ENCODE measurements around the gene ADGRB3.
"Not testable (repeated sequence)": the region's sequence is repeated elsewhere in the genome, so short reads cannot be mapped to it uniquely, and the experiment has no call there.

The ADGRB3 gene

GRCh38 chr6:69042297-69042696 lies 407.2 kb downstream of the ADGRB3 start:
- DNase-seq (ENCODE audit: low read depth) = no peak

DNA sequence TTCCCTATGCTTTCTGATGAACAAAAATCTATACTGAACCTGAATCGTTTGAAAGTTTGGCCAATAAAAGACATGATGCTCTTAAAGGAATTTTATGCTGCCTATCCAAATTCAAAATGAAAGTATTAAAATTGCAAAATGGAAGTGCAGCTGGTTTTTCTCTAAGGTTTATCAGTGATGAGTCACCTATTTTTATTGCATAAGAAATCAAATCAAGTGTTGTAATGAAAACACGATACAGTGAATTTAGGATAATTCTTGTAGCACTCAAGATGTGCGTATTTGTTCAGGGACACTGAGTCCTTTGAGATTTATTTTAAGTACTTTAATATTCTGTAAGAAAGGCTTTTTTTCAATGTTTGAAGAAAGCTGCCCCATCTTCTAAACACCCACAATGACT lies 409.5 kb downstream of the ADGRB3 start:
- no peak for DNase-seq (ENCODE audit: low read depth)

GRCh38 chr6:69059413-69059812 lies 424.3 kb downstream of the ADGRB3 start:
- DNase-seq (ENCODE audit: low read depth) = no peak

DNA sequence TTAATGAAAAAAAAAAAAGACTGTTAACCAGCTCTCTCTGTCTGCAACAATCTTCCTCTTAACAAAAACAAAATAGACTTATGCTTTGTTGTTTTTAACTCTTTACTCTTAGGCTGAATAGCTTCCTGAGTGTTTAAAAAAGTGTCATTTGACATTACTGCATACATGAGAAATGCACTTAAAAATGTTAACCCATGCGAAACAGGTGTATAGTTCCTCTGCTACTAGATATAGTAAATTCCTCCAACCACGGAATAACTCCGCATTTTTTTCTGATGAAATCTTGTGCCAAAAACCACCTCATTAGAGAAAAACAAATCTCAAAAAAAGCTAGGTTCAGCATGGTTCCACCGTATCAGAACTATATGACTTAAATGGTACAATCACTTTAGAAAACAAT lies 426.0 kb downstream of the ADGRB3 start:
- DNase-seq (ENCODE audit: low read depth) = no peak

GRCh38 chr6:69063401-69063800 lies 428.3 kb downstream of the ADGRB3 start:
- no peak for DNase-seq (ENCODE audit: low read depth)

- no peak for DNase-seq (ENCODE audit: low read depth)
Observed at GRCh38 chr6:69064226-69064625, 429.1 kb downstream of the ADGRB3 start.

- no peak for DNase-seq (ENCODE audit: low read depth)
Observed at GRCh38 chr6:69069881-69070280, 434.8 kb downstream of the ADGRB3 start.

GRCh38 chr6:69072796-69073195 lies 437.7 kb downstream of the ADGRB3 start:
- no peak for DNase-seq (ENCODE audit: low read depth)

- no peak for DNase-seq (ENCODE audit: low read depth)
Observed at GRCh38 chr6:69084746-69085335, 449.8 kb downstream of the ADGRB3 start.

GRCh38 chr6:69086689-69087088 lies 451.6 kb downstream of the ADGRB3 start:
- no peak for DNase-seq (ENCODE audit: low read depth)

DNA sequence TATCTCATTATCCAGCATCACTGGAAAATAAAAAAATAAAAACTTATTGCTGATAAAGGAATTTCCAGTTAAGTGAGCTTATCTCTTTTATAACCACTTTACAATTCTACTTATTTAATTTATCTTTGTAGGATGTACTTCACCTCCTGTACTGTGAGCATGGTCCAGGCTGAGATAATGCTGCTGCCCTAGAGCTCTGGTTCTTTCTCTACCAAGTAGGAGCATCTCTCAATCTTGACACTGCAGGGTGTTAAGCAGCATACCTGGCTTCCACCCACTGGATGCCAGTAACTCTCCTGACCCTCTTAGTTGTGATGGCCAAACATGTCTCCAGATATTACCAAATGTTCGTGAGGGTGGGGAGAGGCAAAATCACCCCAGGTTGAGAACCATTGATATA lies 454.5 kb downstream of the ADGRB3 start:
- no peak for DNase-seq (ENCODE audit: low read depth)

GRCh38 chr6:69090132-69090531 lies 455.1 kb downstream of the ADGRB3 start:
- no peak for DNase-seq (ENCODE audit: low read depth)

- no peak for DNase-seq (ENCODE audit: low read depth)
Observed at GRCh38 chr6:69096681-69097080, 461.6 kb downstream of the ADGRB3 start.

DNA sequence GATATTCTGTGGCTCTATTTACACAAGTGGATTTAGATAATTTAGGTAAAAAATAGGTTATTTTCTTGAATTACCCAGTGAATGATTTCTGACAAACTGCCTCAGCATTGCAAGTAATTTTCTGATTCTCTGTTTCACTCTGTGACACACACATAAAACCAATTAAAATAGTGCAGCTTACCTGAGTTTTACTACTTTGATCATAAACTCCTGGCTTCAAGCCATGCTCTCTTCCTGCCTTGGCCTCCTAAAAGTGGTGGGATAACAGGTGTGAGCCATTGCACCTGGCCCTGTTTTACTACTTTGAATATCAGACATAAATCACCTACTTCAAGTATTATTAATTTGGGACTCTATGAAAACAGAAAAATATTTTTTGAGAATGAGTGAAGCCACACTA lies 462.9 kb downstream of the ADGRB3 start:
- no peak for DNase-seq (ENCODE audit: low read depth)

GRCh38 chr6:69098910-69099309 lies 463.8 kb downstream of the ADGRB3 start:
- DNase-seq (ENCODE audit: low read depth) = no peak

DNA sequence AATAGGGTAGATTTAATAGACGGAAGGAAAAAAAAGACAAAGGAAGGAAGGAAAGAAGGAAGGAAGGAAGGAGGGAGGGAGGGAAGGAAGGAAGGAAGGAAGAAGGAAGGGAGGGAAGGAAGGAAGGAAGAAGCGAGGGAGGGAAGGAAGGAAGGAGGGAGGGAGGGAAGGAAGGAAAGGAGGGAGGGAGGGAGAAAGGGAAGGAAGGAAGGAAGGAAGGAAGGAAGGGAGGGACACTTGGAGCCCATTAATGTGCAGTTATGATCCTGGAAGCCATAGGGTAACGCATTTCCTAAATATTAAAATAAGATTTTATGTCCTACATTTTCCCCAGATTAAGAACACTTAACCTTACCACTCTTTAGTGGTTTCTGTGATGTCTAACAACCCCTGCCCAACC lies 465.7 kb downstream of the ADGRB3 start:
- DNase-seq (ENCODE audit: low read depth) = no peak

GRCh38 chr6:69102416-69102815 lies 467.3 kb downstream of the ADGRB3 start:
- no peak for DNase-seq (ENCODE audit: low read depth)

DNA sequence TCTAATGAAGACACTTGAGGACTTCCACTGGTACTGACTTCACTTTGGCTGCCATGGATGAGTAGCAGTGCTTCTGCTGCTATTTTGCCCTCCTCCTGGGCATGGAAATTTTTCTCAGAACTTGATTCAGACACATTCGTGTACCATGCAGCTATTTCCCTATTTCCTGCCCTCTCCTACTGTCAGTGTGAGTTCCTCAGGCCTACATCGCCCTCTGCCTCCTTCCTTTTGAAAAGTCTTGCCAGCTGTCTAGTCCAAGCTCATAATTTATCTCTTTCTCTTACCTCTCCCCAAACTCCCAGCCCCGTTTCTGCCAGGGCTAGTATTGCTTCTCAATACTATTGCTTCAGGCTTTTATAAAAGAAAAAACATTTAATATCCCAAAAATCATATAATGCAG lies 470.2 kb downstream of the ADGRB3 start:
- DNase-seq (ENCODE audit: low read depth) = no peak

- no peak for DNase-seq (ENCODE audit: low read depth)
Observed at GRCh38 chr6:69106511-69106910, 471.4 kb downstream of the ADGRB3 start.

GRCh38 chr6:69111301-69111700 lies 476.2 kb downstream of the ADGRB3 start:
- DNase-seq (ENCODE audit: low read depth) = no peak

DNA sequence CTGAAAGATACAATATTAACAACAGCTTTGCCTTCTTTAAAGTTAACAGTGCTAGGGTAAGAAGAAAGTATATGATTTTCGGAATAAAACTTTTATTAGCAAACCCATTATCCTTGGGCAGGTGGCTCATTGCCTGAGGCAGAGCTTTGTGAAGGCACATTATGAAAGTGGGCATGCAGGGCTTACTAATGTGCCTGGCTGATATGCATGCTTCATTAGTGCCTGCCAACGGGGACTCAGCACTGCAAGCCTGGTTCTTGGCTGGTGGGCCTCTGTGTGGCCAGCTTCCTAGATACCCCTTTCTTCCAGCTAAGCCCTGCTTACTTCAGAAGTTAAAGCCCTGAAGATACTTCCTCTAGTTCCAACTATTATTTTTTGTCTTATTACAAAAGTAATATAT lies 481.6 kb downstream of the ADGRB3 start:
- DNase-seq (ENCODE audit: low read depth) = no peak

- DNase-seq (ENCODE audit: low read depth) = not testable (repeated sequence)
Observed at GRCh38 chr6:69121461-69122406, 486.7 kb downstream of the ADGRB3 start.

DNA sequence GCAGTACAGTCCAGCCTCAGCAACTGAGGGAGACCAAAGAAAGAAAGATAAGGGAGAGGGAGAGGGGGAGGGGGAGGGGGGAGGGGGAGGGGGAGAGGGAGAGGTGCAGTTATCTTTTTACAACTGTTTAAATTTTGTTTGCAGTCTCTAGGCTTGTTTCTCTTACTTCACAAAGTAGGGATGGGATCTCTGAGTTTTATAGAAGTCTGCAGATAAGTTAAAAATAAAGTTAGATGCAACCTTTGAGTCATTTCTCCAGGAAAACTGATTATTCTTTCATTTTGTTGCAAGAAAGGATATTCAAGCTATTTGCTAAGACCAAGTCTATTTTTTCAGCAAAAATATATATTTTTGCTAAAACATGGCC lies 487.3 kb downstream of the ADGRB3 start:
- DNase-seq (ENCODE audit: low read depth) = no peak

GRCh38 chr6:69128411-69128810 lies 493.3 kb downstream of the ADGRB3 start:
- DNase-seq (ENCODE audit: low read depth) = no peak
